GM19372 (cell line): Measurements from ENCODE around the gene PLPPR3.

Source experiments
- ATAC-seq: cut with Tn5 transposase; IDR thresholded peaks from one replicate; pipeline ENCODE4 v1.9.1; 2021; ENCODE audit warnings: mild to moderate bottlenecking, low read depth, moderate library complexity; ENCODE audit not compliant: unreplicated experiment

The PLPPR3 gene

DNA sequence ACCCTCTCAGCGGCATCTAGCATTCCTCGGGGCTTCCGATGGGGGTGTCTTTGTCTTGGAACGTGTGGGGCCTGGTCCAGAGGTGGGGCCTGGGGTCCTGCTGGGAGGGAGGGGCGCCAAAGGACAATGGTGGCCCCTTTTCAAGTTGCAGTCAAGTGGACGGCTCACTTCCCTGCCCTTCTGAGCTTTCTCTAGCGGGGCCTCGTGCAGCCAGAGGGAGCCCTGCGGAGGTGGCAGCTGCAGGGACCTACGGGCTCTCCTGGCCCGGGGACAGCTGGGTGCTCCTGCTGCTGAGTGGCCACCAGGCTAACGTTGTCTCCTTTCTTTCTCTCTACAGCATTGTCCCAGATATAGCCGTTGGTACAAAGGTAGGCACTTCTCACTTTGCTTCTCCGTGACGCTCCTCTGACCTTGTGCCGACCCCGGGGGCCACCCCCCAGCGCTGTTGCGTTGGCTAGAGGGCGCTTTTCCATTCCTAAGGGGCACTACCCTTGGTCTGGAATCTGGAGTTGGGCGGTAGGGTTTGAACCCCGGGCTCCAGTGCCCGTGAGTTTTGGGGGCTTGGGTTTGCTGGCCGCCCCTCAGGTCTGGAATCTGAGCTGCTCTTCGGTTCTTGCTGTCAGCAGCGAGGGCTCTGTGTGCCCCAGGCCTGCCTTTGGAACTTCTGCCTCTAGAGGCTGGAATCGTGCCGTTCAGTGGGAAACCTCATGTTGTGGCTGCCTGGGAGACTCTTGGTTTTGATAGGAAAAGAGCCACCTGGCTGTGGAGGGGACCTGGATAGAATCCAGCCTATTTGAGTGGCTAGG, 22.5 kb downstream of the PLPPR3 start:
- ATAC-seq = no peak

GRCh38 chr19:798415-799075, 23.2 kb downstream of the PLPPR3 start:
- ATAC-seq = no peak

DNA sequence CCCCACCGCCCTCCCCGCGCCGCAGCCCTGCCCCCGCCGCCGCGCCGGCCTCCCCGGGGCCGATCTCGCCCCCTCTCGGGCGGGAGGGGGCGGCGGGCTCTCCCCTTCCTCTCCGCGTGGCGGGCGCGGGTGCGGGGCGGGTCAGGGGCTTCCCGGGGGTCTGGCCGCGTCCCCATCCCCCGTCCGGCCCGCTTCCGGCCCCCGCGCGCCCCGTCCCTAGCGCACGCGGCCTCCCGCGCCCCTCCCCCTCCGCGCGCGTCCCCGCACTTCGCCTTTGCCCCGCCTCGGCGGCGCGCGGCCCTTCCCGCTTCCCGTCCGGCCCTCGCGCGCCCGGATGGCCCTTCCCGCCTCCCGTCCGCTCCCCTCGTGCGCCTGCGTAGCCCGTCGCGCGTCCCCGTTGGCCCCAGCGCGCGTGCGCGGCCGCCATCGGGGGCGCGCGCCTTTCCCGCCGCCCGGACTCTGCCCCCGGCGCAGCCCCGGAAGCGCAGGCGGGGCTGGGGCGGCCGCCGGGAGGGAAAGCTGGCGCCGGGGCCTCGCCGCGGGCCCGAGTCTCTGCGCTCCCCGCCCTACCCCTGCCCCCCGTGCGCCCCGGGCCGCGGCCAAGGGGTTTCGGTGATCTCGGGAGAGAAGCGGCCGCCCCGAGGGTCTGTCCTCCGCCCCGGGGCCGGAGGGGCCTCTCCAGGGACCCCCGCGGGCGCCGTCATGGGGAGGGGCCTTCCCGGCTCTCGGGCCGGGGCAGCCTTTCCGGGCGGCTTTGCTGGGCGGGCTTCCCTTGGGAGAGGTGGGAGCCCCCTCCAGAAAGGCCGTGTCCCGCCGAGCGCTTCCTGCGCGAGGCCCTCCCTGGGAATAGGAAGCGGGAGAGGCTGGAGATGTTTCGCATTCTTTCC, 24.0 kb downstream of the PLPPR3 start:
- peak; percentile 43 for ATAC-seq

- peak; percentile 78 for ATAC-seq
These were observed 24.8 kb downstream of the PLPPR3 start, which contains the start of gene PTBP1 for GRCh38 chr19:796692-797527. PTBP1 (plus strand) TSS chr19:797452; CDS start chr19:797498, 46 bp downstream.

- ATAC-seq = no peak
These were observed 25.8 kb downstream of the PLPPR3 start for GRCh38 chr19:795691-796581.

GRCh38 chr19:795073-795611, 26.6 kb downstream of the PLPPR3 start:
- ATAC-seq = no peak

DNA sequence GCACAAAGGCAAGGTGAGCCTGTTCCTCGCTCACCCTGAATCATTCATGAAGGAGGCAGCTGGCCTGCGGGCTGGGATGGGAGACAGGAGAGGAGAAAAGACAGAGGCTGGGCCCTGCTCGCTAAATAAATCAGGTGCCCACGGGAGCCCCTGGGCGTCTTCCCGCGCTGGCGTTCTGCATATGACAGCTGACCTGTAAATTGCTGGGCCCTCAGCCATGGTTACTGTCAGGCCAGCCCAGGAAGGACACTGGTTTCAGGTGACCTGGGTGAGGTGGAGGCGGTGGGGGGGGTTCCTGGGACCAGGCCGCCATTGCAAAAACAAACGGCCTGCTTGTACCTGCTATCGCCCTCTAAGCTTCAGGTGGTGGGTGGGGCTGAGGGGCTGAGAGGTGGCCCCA, 27.9 kb downstream of the PLPPR3 start:
- no peak for ATAC-seq

- ATAC-seq = no peak
These were observed 29.4 kb downstream of the PLPPR3 start for GRCh38 chr19:792306-792885.

DNA sequence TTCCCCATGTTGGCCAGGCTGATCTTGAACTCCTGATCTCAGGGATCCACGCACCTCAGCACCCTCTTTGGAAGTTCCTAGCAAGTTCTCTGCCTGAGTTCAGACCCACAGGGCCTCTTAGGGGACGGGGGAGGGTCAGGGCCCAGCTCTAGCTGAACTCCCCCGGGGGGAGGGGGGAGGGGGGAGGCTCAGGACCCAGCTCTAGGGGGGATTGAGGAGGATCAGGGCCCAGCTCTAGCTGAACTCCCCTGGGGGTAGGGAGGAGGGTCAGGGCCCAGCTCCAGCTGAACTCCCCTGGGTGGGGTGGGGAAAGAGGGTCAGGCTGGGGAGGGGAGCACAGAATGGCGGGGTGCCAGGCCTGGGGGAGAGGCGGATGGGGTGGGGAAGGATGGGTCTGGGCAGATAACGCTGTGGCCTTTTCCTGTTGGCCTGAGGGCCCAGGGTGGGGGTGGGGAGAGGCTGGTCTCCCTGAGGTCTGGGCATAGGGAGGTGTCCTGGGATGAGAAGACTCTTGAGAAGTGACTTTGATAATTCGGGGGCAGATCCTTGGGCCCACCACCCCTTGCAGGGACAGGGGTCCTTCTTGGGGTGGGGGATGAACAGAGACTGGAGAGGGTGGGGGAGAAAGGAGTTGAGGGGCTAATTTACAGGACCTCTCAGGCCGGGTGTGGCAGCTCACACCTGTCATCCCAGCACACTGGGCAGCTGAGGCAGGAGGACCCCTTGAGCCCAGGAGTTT, 30.0 kb downstream of the PLPPR3 start:
- ATAC-seq = no peak

GRCh38 chr19:791007-791566, 30.7 kb downstream of the PLPPR3 start:
- ATAC-seq = no peak

GRCh38 chr19:789701-790060, 32.1 kb downstream of the PLPPR3 start:
- no peak for ATAC-seq

- no peak for ATAC-seq
These were observed 32.6 kb downstream of the PLPPR3 start for GRCh38 chr19:788983-789700.

- no peak for ATAC-seq
These were observed 33.1 kb downstream of the PLPPR3 start for GRCh38 chr19:788686-788982.

DNA sequence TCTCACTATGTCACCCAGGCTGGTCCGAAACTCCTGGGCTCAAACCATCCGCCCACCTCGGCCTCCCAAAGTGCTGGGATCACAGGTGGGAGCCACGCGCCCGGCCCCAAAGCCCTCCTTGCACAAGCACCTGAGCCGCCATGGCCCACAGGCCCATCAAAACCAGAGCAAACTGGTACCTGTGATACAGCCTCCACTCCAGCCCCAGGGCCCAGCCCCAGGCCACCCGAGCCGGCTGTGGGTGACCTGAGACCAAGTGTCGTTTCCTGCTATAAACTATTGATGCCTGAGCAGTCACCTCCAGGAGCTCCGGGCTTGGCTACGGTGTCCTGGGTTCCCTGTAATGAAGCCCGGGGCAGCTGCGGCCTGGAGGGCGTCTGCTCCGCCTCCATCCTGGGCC, 34.2 kb downstream of the PLPPR3 start:
- no peak for ATAC-seq

- no peak for ATAC-seq
These were observed 37.2 kb downstream of the PLPPR3 start for GRCh38 chr19:784541-784940.

- ATAC-seq = no peak
These were observed 38.7 kb downstream of the PLPPR3 start for GRCh38 chr19:782878-783668.
